ENCODE measurements around the gene KCNB1.

Gene KCNB1

DNA sequence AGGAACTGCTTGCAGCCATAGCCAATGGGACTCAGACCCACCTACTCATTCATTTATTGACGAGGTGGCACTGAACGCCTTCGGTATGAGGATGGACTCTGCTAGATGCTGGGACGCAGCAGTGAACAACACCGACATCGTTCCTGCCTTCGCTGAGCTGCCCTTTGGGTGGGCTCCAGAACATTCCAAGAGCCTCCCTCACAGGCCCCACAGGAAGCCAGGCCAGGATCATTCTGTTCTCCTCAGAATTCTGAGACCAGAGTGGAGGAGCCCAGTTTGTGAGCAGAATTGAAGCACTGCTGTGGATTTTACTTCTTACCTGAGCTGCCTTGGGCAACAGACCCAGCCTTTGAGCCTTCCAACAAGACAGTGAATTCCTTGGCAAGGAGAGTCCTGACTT is 82.1 kb downstream of the KCNB1 start:
- no peak overlapping the region for H3K4me3 ChIP-seq (ENCODE audit: control insufficient read depth, low read depth, low read length)
- TF ChIP-seq, protein P1, sequence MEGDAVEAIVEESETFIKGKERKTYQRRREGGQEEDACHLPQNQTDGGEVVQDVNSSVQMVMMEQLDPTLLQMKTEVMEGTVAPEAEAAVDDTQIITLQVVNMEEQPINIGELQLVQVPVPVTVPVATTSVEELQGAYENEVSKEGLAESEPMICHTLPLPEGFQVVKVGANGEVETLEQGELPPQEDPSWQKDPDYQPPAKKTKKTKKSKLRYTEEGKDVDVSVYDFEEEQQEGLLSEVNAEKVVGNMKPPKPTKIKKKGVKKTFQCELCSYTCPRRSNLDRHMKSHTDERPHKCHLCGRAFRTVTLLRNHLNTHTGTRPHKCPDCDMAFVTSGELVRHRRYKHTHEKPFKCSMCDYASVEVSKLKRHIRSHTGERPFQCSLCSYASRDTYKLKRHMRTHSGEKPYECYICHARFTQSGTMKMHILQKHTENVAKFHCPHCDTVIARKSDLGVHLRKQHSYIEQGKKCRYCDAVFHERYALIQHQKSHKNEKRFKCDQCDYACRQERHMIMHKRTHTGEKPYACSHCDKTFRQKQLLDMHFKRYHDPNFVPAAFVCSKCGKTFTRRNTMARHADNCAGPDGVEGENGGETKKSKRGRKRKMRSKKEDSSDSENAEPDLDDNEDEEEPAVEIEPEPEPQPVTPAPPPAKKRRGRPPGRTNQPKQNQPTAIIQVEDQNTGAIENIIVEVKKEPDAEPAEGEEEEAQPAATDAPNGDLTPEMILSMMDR (conservative IDR thresholded peaks at IDR 0.05; ENCODE audit: control insufficient read depth, insufficient read depth, low read depth, low read length): no peak
- peak; percentile 53 for DNase-seq (ENCODE audit: low read depth)

DNA sequence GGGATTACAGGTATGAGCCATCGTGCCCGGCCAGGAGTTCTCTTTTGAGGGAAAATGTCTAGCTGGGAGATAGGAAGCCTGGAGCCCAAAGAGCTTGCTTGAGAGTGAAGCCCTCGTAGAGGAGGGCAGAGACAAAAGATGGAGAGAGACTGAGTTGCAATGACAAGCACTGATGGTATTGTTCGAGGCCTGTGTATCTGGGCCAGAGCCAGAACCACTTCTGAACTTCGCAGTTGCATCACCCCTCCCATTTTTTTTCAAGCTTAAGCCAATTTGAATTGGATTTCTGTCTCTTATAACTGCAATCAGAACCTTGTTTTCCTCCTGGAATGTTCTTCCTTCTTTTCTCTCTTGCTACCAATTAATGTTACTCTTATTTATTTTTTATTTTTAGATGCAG is 83.1 kb downstream of the KCNB1 start:
- TF ChIP-seq, protein P1 (conservative IDR thresholded peaks at IDR 0.05; ENCODE audit: control insufficient read depth, insufficient read depth, low read depth, low read length): no peak
- H3K4me3 ChIP-seq (ENCODE audit: control insufficient read depth, low read depth, low read length): no peak overlapping the region
- DNase-seq (ENCODE audit: low read depth): peak; percentile 52

DNA sequence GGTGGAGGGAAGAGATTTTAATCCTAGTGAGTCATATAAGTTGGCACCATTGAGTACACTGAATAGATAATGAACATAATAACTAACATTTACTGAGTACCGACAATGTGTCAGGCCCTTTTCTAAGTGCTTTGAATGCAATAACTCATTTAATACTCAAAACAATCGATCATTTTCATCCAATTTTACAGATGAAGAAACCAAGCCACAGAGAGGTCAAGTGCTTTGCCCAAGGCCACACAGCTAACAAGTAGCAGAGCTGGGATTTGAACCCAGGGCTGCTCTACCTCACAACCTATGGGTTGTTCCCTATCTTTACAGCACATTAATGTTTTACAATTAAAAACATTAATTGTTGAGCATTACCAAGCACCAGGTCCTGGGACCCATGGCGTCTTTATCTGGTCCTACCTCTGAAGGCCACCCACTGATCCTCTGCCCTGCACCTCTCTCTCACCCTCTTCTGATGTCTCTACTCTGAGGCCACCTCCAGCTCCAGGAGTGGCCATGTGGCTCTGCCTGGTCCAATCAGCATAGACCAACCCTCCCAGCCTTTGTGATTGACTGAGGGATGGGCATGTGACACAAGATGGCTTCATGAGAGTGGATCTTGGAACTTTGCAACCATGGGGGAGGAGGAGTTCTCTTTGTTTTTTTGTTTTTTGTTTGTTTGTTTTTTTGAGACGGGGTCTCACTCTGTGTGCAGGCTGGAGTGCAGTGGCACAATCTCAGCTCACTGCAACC is 83.9 kb downstream of the KCNB1 start:
- TF ChIP-seq, protein P1 (conservative IDR thresholded peaks at IDR 0.05; ENCODE audit: control insufficient read depth, insufficient read depth, low read depth, low read length): no peak
- H3K4me3 ChIP-seq (ENCODE audit: control insufficient read depth, low read depth, low read length): no peak overlapping the region
- no peak for DNase-seq (ENCODE audit: low read depth)

DNA sequence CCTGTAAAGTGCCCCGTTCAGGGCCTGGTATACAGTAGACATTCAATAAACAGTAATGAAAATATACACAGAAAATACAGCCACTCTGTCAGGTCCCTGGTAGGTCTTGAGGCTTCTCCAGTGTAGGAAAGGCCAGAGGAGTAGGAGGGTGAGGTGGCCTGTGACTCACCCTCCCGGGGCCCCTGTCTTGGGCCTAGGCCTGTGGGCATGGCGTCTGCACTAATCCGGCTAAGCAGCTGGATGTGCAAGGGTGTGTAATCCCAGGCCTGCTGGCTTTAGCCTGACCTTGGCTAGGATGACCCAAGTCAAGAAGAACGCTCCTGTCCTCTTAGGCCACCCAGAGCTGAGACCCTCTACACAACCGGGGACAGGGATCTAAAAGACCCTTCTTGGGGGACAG is 84.9 kb downstream of the KCNB1 start:
- no peak overlapping the region for H3K4me3 ChIP-seq (ENCODE audit: control insufficient read depth, low read depth, low read length)
- TF ChIP-seq, protein P1 (conservative IDR thresholded peaks at IDR 0.05; ENCODE audit: control insufficient read depth, insufficient read depth, low read depth, low read length): no peak
- DNase-seq (ENCODE audit: low read depth): peak; percentile 82

DNA sequence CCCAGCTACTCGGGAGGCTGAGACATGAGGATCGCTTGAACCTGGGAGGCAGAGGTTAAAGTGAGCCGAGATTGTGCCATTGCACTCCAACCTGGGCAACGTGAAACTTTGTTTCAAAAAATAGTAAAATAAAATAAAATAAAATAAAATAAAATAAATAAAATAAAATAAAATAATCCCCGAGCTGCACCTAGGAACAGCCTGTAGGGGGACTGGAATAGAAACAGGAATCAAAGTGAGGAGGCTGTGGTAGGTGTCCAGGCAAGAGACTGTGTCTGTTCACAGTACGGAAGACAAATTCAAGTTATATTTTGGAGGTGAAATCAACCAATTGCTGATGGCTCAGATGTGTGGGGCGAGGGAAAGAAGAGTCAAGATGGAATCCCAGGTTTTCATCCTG is 86.2 kb downstream of the KCNB1 start:
- no peak for DNase-seq (ENCODE audit: low read depth)
- TF ChIP-seq, protein P1 (conservative IDR thresholded peaks at IDR 0.05; ENCODE audit: control insufficient read depth, insufficient read depth, low read depth, low read length): peak; percentile 19
- no peak overlapping the region for H3K4me3 ChIP-seq (ENCODE audit: control insufficient read depth, low read depth, low read length)

DNA sequence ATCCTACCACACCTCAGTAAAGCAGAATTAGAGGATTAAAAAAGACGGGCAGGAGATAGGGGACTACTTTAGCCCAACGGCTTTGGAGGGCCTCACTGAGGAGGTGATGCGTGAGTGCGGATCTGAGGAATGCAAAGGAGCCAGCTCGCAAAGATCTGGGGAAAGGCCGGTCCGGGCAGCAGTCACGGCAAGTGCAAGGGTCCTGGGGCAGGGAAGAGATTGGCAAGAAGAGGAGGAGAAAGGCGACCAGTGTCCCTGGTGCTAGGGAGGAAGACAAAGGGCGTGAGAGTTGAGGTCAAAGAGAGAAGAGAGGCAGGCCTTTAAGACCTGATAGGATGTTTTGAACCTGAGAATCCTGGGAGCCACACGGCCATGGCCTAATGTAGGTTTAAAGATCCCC is 86.8 kb downstream of the KCNB1 start:
- no peak for DNase-seq (ENCODE audit: low read depth)
- TF ChIP-seq, protein P1 (conservative IDR thresholded peaks at IDR 0.05; ENCODE audit: control insufficient read depth, insufficient read depth, low read depth, low read length): no peak

More for the DNA sequence above, 86.8 kb downstream of the KCNB1 start:
- no peak overlapping the region for H3K4me3 ChIP-seq (ENCODE audit: control insufficient read depth, low read depth, low read length)
